ENCODE measurements around the gene UGT2B11.
"Not testable (repeated sequence)": the region's sequence is repeated elsewhere in the genome, so short reads cannot be mapped to it uniquely, and the experiment has no call there.

The UGT2B11 gene

DNA sequence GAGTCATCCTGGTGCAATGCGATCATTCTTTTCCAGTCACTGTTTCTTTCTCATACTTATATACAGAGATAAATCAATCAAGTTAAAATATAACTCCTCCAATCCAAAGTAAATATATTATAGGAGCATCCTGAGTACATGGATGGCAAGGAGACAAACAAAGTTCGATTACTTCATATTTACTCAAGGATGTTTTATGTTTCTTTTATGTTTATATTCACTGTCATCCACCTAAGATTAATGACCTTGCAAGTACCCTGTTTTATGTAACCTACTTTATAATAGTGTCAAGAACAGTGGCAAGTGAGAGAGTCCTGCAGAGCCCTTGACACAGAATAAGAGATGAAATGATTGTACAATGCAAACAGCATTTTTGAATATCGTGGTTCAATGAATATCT is at the start of gene UGT2B11:
Gene UGT2B11 (minus strand): TSS at position 33 of the 400 bp plus-strand sequence. CDS start 26 bp downstream, at position 7.
- DNase-seq, result no peak

DNA sequence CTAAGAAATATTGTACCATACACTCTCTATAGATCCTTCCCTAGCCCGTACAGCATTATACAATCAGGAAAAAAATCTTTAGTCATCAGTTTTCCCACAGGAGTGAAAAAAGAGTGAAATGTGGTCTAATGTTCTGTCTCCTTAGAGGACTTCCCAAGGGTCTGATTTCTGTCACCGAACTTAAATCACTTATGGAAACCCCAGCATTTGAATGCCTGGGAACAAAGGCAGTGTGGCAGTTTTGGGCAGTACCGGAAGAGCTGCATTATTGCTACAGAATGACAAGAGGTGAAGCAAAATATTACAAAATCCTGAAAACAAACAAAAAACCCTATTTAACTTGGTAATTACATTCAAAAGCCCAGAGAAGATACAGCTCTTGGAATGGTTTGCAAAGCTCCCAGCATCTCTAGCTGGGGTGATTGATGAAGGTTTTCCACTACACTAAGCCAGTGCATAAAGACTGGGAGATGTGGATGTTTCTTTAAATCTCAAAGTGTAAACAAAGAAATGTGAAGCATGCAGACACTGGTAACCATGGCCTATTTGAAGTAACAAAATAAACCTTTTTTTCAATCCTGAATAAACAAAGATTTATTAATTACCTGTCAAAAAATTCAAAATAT is 38.7 kb upstream of the UGT2B11 start:
- DNase-seq, result not testable (repeated sequence)

- DNase-seq, result not testable (repeated sequence)
Observed at GRCh38 chr4:69250884-69251283, 36.3 kb upstream of the UGT2B11 start.

- DNase-seq, result not testable (repeated sequence)
Observed at GRCh38 chr4:69242562-69243240, 28.2 kb upstream of the UGT2B11 start.

DNA sequence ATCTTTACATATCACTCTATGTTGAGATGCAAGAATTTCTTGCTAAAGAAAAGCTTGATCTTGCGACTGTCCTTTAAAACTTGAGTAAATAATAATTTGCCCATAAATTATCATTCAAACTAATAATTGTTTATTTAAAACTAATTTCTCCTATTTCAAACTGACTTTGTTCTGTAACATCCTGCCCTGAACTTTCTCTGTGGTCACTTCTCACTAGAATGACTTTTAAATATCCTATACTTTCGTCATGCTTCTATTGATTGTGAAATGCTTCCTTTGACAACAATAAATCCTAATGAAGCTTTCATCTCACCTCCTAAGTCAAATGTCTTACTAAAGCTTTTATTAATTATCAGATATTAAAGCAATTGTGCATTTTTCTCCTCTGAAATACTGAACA is 27.2 kb upstream of the UGT2B11 start:
- not testable (repeated sequence) for DNase-seq

DNA sequence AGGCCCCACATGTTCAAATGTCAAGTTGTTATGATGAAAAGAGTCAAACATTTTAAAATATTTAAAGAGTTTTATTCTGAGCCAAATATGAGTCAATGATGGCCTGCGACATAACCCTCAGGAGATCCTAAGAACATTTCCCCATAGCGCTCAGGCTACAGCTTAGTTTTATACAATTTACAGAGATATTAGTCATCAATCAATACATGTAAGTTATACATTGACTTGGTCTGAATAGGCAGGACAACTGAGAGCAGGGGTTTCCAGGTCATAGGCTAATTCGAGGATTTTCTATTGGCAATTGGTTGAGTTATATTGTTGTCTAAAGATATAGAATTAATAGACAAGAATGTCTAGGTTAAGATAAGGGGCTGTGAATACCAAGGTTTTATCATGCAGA is 26.2 kb upstream of the UGT2B11 start:
- not testable (repeated sequence) for DNase-seq

DNA sequence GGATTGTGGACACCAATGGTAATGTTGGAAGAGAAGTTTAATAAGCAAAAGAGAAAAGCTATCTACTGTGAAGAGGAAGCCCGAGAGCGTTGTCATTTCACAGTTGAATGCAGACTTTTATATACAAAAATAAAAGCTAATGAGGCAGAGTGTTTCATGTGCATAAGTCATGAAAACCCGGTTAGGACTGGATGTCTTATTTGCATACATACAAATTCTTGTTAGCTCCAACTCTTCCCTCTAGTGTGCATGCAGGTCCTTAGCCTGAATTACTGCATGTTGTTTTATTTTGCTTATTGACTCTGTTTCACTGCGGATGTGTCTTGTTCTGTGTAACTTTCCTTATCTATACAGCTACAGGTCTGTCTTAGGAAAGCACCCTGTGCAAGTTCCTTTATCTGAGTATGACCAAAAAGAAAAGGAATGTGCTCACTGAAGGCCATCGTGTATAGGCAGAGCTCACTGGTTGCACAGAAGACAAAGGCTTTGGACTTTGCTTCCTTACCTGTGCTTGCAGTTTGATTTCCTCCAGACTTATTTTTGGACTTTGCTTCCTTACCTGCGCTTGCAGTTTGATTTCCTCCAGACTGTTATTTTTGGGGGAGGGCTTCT is 25.1 kb upstream of the UGT2B11 start:
- DNase-seq, result no peak

DNA sequence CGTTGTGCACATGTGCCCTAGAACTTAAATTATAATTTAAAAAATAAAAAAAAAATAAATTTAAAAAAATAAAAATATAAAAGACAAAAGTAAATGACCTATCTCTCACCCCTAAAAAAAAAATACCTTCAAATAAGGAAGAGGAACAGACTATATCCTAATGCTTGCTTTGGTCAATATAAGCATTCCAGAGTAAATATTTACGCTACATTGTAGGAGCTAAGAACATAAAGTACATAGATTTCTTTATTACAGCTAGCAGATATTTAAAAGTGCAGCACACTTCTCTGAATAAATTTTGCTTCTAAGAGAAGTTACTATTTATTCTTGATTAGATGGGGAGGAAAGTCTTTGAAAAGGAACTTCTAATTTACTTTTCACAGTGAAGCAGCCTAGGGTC is 24.5 kb upstream of the UGT2B11 start:
- no peak for DNase-seq

DNA sequence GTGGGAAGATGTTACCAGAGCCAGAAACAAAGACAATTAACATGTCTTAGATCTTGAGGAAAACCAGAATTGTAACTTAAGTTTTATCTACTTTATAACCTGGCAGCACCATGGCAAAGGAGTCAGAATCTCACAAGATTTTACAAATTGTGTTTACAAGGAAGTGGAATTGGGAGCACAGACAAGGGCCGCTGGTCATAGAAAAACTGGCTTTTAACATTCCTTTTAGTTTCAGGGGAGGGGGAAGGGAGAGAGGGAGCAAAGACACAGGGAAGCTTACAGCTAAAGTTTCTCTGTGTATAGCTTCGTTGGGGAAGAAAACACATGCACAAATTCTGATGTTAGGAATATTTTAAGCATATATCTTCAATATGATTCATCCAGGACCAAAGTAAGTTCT is 10.3 kb upstream of the UGT2B11 start:
- no peak for DNase-seq

- DNase-seq, result not testable (repeated sequence)
Observed at GRCh38 chr4:69223277-69223676, 8.7 kb upstream of the UGT2B11 start.

DNA sequence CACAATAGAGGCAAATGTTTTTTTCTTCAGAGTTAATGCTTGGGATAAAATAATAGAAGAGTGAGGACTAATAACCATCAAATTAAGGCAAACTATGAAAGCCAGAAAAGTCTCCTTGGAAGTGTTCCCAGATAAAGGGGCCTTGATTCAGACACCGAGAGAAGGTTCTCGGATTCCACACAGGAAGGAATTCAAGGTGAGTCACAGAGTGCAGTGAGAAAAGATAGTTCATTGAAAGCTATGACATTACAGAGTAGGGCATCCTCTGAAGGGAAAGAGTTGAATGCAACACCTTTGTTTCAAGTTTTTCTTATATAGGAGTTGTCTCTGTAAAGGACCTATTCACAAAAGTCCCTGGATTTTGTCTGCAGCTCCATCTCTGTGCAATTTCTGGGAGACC is 3.9 kb upstream of the UGT2B11 start:
- DNase-seq, result not testable (repeated sequence)

GRCh38 chr4:69210911-69211310 is 3.6 kb downstream of the UGT2B11 start:
- DNase-seq, result no peak

DNA sequence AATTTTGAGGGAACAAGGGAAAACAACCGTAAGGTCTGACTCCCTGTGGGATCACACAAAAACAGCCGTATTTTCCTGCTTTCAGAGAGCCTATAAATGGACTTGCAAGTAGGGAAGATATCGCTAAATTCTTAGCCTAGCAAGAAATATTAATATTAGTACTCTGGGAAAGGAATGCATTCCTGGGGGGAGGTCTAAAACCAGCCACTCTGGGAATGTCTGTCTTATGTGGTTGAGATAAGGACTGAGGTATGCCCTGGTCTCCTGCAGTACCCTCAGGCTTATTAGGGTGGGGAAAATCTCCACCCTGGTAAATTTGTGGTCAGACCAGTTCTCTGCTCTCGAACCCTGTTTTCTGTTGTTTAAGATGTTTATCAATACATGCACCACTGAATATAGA is 16.0 kb downstream of the UGT2B11 start:
- not testable (repeated sequence) for DNase-seq

- no peak for DNase-seq
Observed at GRCh38 chr4:69196209-69196965, 18.2 kb downstream of the UGT2B11 start.

- no peak for DNase-seq
Observed at GRCh38 chr4:69194166-69194565, 20.4 kb downstream of the UGT2B11 start.

GRCh38 chr4:69191905-69192304 is 22.6 kb downstream of the UGT2B11 start:
- DNase-seq, result not testable (repeated sequence)

DNA sequence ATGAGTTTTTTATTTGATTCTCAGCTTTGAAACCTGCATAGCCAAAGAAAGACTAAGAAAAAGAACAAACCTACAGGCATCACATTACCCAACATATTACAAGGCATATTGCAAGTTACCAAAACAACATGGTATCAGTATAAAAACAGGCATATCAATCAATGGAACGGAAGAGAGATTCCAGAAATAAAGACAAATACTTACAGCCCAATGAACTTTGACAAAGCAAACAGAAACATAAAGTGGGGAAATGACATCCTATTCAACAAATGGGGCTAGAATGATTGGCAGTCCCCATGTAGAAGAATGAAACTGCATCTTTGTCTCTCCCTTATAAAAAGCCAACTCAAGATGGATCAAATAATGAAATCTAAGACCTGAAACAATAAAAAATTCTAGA is 23.9 kb downstream of the UGT2B11 start:
- not testable (repeated sequence) for DNase-seq

GRCh38 chr4:69181519-69182169 is 32.9 kb downstream of the UGT2B11 start:
- DNase-seq, result not testable (repeated sequence)

DNA sequence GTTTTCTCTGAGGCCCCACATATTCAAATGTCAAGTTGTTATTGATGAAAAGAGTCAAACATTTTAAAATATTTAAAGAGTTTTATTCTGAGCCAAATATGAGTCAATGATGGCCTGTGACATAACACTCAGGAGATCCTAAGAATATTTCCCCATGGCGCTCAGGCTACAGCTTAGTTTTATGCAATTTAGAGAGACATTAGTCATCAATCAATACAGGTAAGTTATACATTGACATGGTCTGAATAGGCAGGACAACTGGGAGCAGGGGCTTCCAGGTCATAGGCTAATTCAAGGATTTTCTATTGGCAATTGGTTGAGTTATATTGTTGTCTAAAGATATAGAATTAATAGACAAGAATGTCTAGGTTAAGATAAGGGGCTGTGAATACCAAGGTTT is 34.7 kb downstream of the UGT2B11 start:
- not testable (repeated sequence) for DNase-seq

DNA sequence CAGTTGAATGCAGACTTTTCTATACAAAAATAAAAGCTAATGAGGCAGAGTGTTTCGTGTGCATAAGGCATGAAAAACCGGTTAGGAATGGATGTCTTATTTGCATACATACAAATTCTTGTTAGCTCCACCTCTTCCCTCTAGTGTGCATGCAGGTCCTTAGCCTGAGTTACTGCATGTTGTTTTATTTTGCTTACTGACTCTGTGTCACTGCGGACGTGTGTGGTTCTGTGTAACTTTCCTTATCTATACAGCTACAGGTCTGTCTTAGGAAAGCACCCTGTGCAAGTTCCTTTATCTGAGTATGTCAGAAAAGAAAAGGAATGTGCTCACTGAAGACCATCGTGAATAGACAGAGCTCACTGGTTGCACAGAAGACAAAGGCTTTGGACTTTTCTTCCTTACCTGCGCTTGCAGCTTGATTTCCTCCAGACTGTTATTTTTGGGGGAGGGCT is 35.8 kb downstream of the UGT2B11 start:
- DNase-seq, result not testable (repeated sequence)

- peak; percentile 7 to 37 for DNase-seq
Observed at GRCh38 chr4:69170233-69171134, 44.1 kb downstream of the UGT2B11 start.

DNA sequence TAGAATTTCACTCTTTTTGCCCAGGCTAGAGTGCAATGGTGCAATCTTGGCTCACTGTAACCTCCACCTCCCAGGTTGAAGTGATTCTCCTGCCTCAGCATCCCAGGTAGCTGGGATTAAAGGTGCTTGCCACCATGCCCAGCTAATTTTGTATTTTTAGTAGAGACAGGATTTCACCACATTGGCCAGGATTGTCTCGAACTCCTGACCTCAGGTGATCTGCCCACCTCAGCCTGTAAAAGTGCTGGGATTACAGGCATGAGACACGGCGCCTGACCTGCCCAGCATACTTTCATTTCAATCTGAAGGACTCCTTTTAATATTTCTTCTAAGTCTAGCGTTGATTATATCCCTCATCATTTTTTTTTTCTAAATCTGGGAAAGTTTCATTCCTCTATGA is 45.4 kb downstream of the UGT2B11 start:
- not testable (repeated sequence) for DNase-seq

Data from NCI-H524 (cell line).